ENCODE measurements around the gene SLC50A1.

- TF ChIP-seq CTCF (IDR thresholded peaks at IDR 0.05; ENCODE audit: insufficient read depth, low read depth, low read length) (no peak), EZH2 (IDR thresholded peaks at IDR 0.05; ENCODE audit: insufficient read depth, low read length) (no peak)
Measured at GRCh38 chr1:155175281-155175926, 39.8 kb downstream of the SLC50A1 start.

Data from astrocyte (in vitro differentiated cells and primary cell).